Esophagus squamous epithelium (tissue), 5 donors: Measurements from ENCODE around the gene PPP1R9A. TPM values are rescaled to one million over a fixed set of nuclear protein-coding genes. Genes with fewer than 3 reads are reported as not detected.

Experiments used
- DNase-seq: peaks from one replicate; lab custom pipeline; 2025; lab: John Stamatoyannopoulos, UW
- H3K27ac ChIP-seq, 4 donors: fragments of 200-600 bp; sonication (generic); one replicate each; pipeline ENCODE4 v1.5.1; 2016 to 2019; ENCODE audit warnings: mild to moderate bottlenecking in 1 of 4
- H3K27me3 ChIP-seq, 4 donors: fragments of 200-600 bp; sonication (generic); 1 replicate in 3 of 4; 2 replicates in 1 of 4; pipeline versions ENCODE4 v1.5.1 to v1.6.0; 2017 to 2021; ENCODE audit warnings: antibody characterized with exemption in 1 of 4
- H3K36me3 ChIP-seq, 3 donors: fragments of 200-600 bp; sonication (generic); one replicate each; pipeline ENCODE4 v1.5.1; 2016 to 2019
- H3K4me1 ChIP-seq, 3 donors: fragments of 200-600 bp; sonication (generic); one replicate each; pipeline ENCODE4 v1.5.1; 2017 to 2019
- H3K4me3 ChIP-seq, 4 donors: fragments of 200-600 bp; sonication (generic); 1 replicate in 3 of 4; 2 replicates in 1 of 4; pipeline ENCODE4 v1.5.1; 2016 to 2019; ENCODE audit warnings: mild to moderate bottlenecking in 2 of 4, moderate library complexity in 1 of 4
- H3K9me3 ChIP-seq, 3 donors: fragments of 200-600 bp; sonication (generic); one replicate each; pipeline ENCODE4 v1.5.1; 2016 to 2019
- CTCF ChIP-seq, 6 experiments: fragments of 450-650 bp in 4 of 6; fragments of 200-600 bp in 2 of 6; sonication (generic) in 2 of 6; IDR thresholded peaks; one replicate each; pipeline ENCODE4 v1.5.1; 2016 to 2019; ENCODE audit warnings: antibody characterized with exemption in 6 of 6, mild to moderate bottlenecking in 4 of 6, moderate library complexity in 4 of 6
- POLR2A ChIP-seq, 4 donors: fragments of 450-650 bp; IDR thresholded peaks; one replicate each; pipeline ENCODE4 v1.6.1; 2017; ENCODE audit warnings: antibody characterized with exemption in 4 of 4, mild to moderate bottlenecking in 4 of 4, moderate library complexity in 3 of 4
- WGBS, 2 donors: methylation state at CpG; one replicate each; pipeline ENCODE4 v1.1.5; 2018; 5-methylcytosine and 5-hydroxymethylcytosine counted together
- intact Hi-C: fragments of 100-400 bp; cut with DNase I; formaldehyde crosslinking; loops from one replicate; pipeline ENCODE4 v1.15.0; 2022
- total RNA-seq, 4 donors: library from RNA; depleted of rRNA; stranded (reverse); fragments of >200 nt; gene quantifications; one replicate each; pipeline ENCODE4 v1.1.0, GENCODE V29; 2016
- donor health status: DM: yes; HTN: yes; CAD: no.

The PPP1R9A gene
- total RNA-seq, 4 donors from 2014 or later, result 0.04 to 6.3 (median 1.0) TPM

GRCh38 chr7:95028683-95029082, 121.3 kb downstream of the PPP1R9A start:
- Histone ChIP-seq H3K27me3 (no peaks in the 10 kb centered on the region), H3K36me3 (no peaks in the 10 kb centered on the region), H3K4me1 (no peaks in the 10 kb centered on the region), H3K27ac (no peak overlapping the region), H3K9me3 (peaks cover 0 to 7% (median 5%) of the 10 kb centered on the region in 3 donors), H3K4me3 (no peak overlapping the region)
- DNase-seq, result no peak
- TF ChIP-seq CTCF (IDR thresholded peaks at IDR 0.05), result no peak
- TF ChIP-seq POLR2A (IDR thresholded peaks at IDR 0.05), result no peak
- intact Hi-C loops, result no loop called here
- WGBS, 2 donors, result 75 to 80% methylated on average over 1 of the region's 1 CpG

GRCh38 chr7:95035295-95035694, 127.9 kb downstream of the PPP1R9A start:
- no peaks in the 10 kb centered on the region for H3K27me3 ChIP-seq
- no peak for TF ChIP-seq POLR2A (IDR thresholded peaks at IDR 0.05)
- no peak for TF ChIP-seq CTCF (IDR thresholded peaks at IDR 0.05)
- no peak for DNase-seq

GRCh38 chr7:95041031-95041430, 133.6 kb downstream of the PPP1R9A start:
- intact Hi-C loops, result no loop called here
- TF ChIP-seq POLR2A (IDR thresholded peaks at IDR 0.05), result no peak
- no peak for TF ChIP-seq CTCF (IDR thresholded peaks at IDR 0.05)
- no peak overlapping the region for H3K27ac ChIP-seq
- H3K4me3 ChIP-seq, result no peak overlapping the region
- H3K27me3 ChIP-seq, result no peaks in the 10 kb centered on the region
- no peaks in the 10 kb centered on the region for H3K9me3 ChIP-seq
- DNase-seq, result no peak
- no peaks in the 10 kb centered on the region for H3K4me1 ChIP-seq
- 64 to 65% methylated on average over 4 of the region's 4 CpGs for WGBS, 2 donors
- H3K36me3 ChIP-seq, result no peaks in the 10 kb centered on the region

More at GRCh38 chr7:95035295-95035694, 127.9 kb downstream of the PPP1R9A start:
- Histone ChIP-seq H3K36me3 (no peaks in the 10 kb centered on the region), H3K4me3 (no peak overlapping the region), H3K9me3 (no peaks in the 10 kb centered on the region), H3K27ac (no peak overlapping the region), H3K4me1 (no peaks in the 10 kb centered on the region)
- intact Hi-C loops, result no loop called here

GRCh38 chr7:95045236-95045923, 138.0 kb downstream of the PPP1R9A start:
- Histone ChIP-seq H3K27ac (no peak overlapping the region), H3K4me3 (no peak overlapping the region), H3K36me3 (no peaks in the 10 kb centered on the region), H3K9me3 (no peaks in the 10 kb centered on the region), H3K4me1 (no peaks in the 10 kb centered on the region), H3K27me3 (no peaks in the 10 kb centered on the region)
- no peak for DNase-seq
- 76 to 80% methylated on average over 8 of the region's 8 CpGs for WGBS, 2 donors
- no peak for TF ChIP-seq CTCF (IDR thresholded peaks at IDR 0.05)
- TF ChIP-seq POLR2A (IDR thresholded peaks at IDR 0.05), result no peak
- intact Hi-C loops, result no loop called here

- intact Hi-C loops, result no loop called here
- no peaks in the 10 kb centered on the region for H3K36me3 ChIP-seq
- no peak overlapping the region for H3K4me3 ChIP-seq
- WGBS, 2 donors, result 51 to 55% methylated on average over 7 of the region's 7 CpGs
- no peak for DNase-seq
- no peak for TF ChIP-seq POLR2A (IDR thresholded peaks at IDR 0.05)
- no peak for TF ChIP-seq CTCF (IDR thresholded peaks at IDR 0.05)
- H3K4me1 ChIP-seq, result no peaks in the 10 kb centered on the region
- H3K27me3 ChIP-seq, result no peaks in the 10 kb centered on the region
- no peak overlapping the region for H3K27ac ChIP-seq
- no peaks in the 10 kb centered on the region for H3K9me3 ChIP-seq
These were observed 139.3 kb downstream of the PPP1R9A start for GRCh38 chr7:95046494-95047240.
